HG03520 (cell line): ENCODE data around the gene PPP1R18.
"Not testable (repeated sequence)": the region's sequence is repeated elsewhere in the genome, so short reads cannot be mapped to it uniquely, and the experiment has no call there.

Source experiments
- ATAC-seq: cut with Tn5 transposase; IDR thresholded peaks from one replicate; pipeline ENCODE4 v1.9.1; 2021; ENCODE audit warnings: mild to moderate bottlenecking, moderate library complexity; ENCODE audit not compliant: unreplicated experiment

Gene PPP1R18, protein sequence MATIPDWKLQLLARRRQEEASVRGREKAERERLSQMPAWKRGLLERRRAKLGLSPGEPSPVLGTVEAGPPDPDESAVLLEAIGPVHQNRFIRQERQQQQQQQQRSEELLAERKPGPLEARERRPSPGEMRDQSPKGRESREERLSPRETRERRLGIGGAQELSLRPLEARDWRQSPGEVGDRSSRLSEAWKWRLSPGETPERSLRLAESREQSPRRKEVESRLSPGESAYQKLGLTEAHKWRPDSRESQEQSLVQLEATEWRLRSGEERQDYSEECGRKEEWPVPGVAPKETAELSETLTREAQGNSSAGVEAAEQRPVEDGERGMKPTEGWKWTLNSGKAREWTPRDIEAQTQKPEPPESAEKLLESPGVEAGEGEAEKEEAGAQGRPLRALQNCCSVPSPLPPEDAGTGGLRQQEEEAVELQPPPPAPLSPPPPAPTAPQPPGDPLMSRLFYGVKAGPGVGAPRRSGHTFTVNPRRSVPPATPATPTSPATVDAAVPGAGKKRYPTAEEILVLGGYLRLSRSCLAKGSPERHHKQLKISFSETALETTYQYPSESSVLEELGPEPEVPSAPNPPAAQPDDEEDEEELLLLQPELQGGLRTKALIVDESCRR

DNA sequence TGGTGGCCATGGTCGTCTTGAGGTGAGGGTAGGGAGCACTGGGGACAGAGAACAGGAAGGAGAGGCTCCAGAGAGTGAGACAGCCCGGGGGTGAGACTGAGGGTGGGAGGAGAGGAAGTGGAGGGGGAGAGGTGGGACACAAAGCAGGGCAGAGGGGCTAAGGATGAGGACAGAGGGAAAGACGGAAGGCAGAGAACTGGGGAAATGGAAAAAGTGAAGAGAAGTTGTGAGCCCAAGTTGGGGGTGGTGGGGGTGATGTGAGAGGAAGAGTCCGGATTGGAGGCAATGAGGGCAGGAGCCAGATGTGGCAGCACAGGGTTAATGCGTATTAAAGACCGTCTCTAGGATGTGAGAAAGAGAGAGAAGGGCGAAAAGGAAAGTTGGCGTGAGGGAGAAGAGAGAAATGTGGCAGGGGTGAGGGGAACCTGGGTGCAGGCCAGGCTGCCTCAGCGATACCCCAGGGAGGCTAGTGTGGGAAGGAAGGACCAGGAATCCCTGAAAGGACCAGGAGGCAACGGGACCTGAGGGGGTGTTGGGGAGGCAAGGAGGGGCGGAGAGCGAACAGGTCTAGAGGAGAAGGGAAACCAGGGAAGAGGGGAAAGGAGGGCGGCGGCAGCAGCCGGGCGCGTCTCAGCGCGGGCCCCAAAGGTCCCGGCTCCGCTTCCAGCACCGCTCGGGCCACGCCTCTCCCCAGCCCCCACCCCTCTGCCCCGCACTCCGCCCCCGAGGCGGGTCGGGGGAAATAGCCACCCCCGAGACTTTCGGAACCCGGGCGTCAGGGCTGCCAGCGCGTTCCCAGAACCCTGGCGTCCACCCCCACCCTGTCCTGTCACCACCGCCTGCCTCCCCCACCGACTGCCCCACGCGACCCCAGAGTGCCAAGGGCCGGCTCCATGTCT, at the start of gene PPP1R18:
PPP1R18 (minus strand) TSS at position 637 of the 899 bp plus-strand sequence; CDS start at position 10, 627 bp downstream.
- ATAC-seq = no peak

DNA sequence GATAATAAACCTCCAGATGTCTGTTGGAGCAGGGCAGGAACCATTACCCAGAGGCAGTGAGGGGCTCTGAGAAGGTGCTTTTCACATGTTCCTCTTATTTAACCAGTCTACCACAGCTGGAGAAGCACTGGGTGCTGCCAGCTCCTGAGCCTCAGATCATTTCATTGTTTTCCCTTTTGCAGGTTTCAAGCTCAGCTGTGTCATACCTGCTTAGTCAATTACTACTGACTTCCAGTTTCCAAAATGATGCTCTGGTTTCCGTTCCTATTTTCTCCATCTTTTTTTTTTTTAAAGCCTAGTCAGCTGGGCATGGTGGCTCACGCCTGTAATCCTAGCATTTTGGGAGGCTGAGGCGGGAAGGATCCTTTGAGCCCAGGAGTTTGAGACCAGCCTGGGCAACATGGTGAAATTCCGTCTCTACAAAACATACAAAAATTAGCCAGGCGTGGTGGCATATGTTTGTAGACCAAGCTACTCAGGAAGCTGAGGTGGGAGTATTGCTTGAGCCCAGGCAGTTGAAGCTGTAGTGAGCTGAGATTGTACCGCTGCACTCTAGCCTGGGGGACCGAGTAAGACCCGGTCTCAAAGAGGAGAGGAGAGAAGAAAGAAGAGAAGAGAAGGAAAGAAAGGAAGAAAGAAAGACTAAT, 49.3 kb upstream of the PPP1R18 start:
- ATAC-seq = no peak

GRCh38 chr6:30732237-30732943, 45.9 kb upstream of the PPP1R18 start:
- no peak for ATAC-seq

- peak; percentile 55 for ATAC-seq
Observed at GRCh38 chr6:30730601-30731435, 44.4 kb upstream of the PPP1R18 start.

- no peak for ATAC-seq
Observed at GRCh38 chr6:30727920-30728553, 41.6 kb upstream of the PPP1R18 start.

GRCh38 chr6:30726506-30727413, 40.3 kb upstream of the PPP1R18 start:
- no peak for ATAC-seq

GRCh38 chr6:30725713-30726505, 39.5 kb upstream of the PPP1R18 start:
- no peak for ATAC-seq

- ATAC-seq = no peak
Observed at GRCh38 chr6:30724906-30725667, 38.6 kb upstream of the PPP1R18 start.

- ATAC-seq = not testable (repeated sequence)
Observed at GRCh38 chr6:30723843-30724741, 37.6 kb upstream of the PPP1R18 start.

GRCh38 chr6:30723159-30723842, 36.9 kb upstream of the PPP1R18 start:
- not testable (repeated sequence) for ATAC-seq

- ATAC-seq = no peak
Observed at GRCh38 chr6:30722280-30723112, 36.1 kb upstream of the PPP1R18 start.

DNA sequence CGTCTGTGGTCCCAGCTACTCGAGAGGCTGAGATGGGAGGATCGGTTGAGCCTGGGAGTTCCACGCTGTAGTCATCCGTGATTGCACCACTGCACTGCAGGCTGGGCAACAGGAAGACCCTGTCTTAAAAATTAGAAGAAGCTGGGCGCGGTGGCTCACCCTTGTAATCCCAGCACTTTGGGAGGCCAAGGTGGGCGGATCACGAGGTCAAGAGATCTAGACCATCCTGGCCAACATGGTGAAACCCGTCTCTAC, 35.5 kb upstream of the PPP1R18 start:
- ATAC-seq = not testable (repeated sequence)

GRCh38 chr6:30721198-30722024, 35.0 kb upstream of the PPP1R18 start:
- ATAC-seq = peak; percentile 17
